Measurements from ENCODE around the gene ZNF367. TPM values are rescaled to one million over a fixed set of nuclear protein-coding genes. Genes with fewer than 3 reads are reported as not detected.

The ZNF367 gene
- total and polyA plus RNA-seq, 2 experiments from 2014 or later, result 2.5 to 12.3 TPM

- Histone ChIP-seq H2AFZ (no peak overlapping the region), H3K9me2 (ENCODE audit: insufficient read depth) (no peaks in the 10 kb centered on the region), H3K4me3 (no peak overlapping the region), H3K27me3 (ENCODE audit: insufficient read depth) (no peaks in the 10 kb centered on the region), H3F3A (replicated peaks; ENCODE audit: low read depth) (no peaks in the 10 kb centered on the region), H4K20me1 (replicated peaks; ENCODE audit: insufficient read depth) (no peaks in the 10 kb centered on the region), H3K27ac (ENCODE audit: low read depth) (no peak overlapping the region), H3K4me2 (no peak overlapping the region), H3K36me3 (ENCODE audit: insufficient read depth) (no peaks in the 10 kb centered on the region), H3K4me1 (ENCODE audit: insufficient read depth) (peaks cover 16% of the 10 kb centered on the region), H3K79me2 (replicated peaks; ENCODE audit: insufficient read depth) (no peaks in the 10 kb centered on the region)
- no peak overlapping the region for H3K4me3 Mint-ChIP-seq
- ATAC-seq (no peak), DNase-seq (ENCODE audit: low spot score) (no peak)
- no peak overlapping the region for H3K27ac Mint-ChIP-seq
- peaks cover 6% of the 10 kb centered on the region; the same call in 2 of the 3 replicates for H3K36me3 Mint-ChIP-seq (ENCODE audit: low read depth)
- H3K4me1 Mint-ChIP-seq, result peaks cover 16% of the 10 kb centered on the region
- TF ChIP-seq NANOG (IDR thresholded peaks at IDR 0.05; ENCODE audit: borderline replicate concordance), result no peak
- TF ChIP-seq EZH2phosphoT487 (IDR thresholded peaks at IDR 0.05; ENCODE audit: unreplicated experiment), result no peak
- no peak for TF ChIP-seq ZNF331 (CRISPR knock-in tag; IDR thresholded peaks at IDR 0.05; ENCODE audit: low read depth)
- no peak for TF ChIP-seq ETS1 (IDR thresholded peaks at IDR 0.05)
- TF ChIP-seq POLR2AphosphoS5 (IDR thresholded peaks at IDR 0.05; ENCODE audit: low read depth), result no peak
- TF ChIP-seq CREB1 (CRISPR knock-in tag; IDR thresholded peaks at IDR 0.05; ENCODE audit: low read depth), result no peak
- no peak for TF ChIP-seq EZH2 (IDR thresholded peaks at IDR 0.05; ENCODE audit: low read depth, unreplicated experiment)
- no peak for TF ChIP-seq ZNF114 (CRISPR knock-in tag; IDR thresholded peaks at IDR 0.05)
- TF ChIP-seq ZNF462 (CRISPR knock-in tag; IDR thresholded peaks at IDR 0.05), result no peak
- no peak for TF ChIP-seq CTCF (conservative IDR thresholded peaks at IDR 0.05; ENCODE audit: low read depth in 2 of 2)
- TF ChIP-seq STAT1 (IDR thresholded peaks at IDR 0.05; ENCODE audit: unreplicated experiment), result no peak
- H3K9me3 Mint-ChIP-seq, result no peaks in the 10 kb centered on the region
- no peaks in the 10 kb centered on the region for H3K27me3 Mint-ChIP-seq (ENCODE audit: insufficient read depth, low read depth, poor library complexity)
These were observed 79.9 kb downstream of the ZNF367 start for GRCh38 chr9:96338299-96338698.
